Neural progenitor cell (in vitro differentiated cells): Measurements from ENCODE around the gene CEND1.

ENCODE experiments used
- CTCF ChIP-seq: fragments of 200-600 bp; sonication (generic); IDR thresholded peaks from 2 replicates; pipeline ENCODE4 v1.5.1; 2017; ENCODE audit warnings: antibody characterized with exemption, mild to moderate bottlenecking
- EZH2 ChIP-seq: fragments of 200-600 bp; sonication (generic); IDR thresholded peaks from 2 replicates; pipeline ENCODE4 v1.6.1; 2017; ENCODE audit warnings: antibody characterized with exemption, mild to moderate bottlenecking, moderate library complexity
- EZH2phosphoT487 ChIP-seq: fragments of 200-600 bp; sonication (generic); IDR thresholded peaks from 2 replicates; pipeline ENCODE4 v1.6.1; 2017; ENCODE audit warnings: antibody characterized with exemption

DNA sequence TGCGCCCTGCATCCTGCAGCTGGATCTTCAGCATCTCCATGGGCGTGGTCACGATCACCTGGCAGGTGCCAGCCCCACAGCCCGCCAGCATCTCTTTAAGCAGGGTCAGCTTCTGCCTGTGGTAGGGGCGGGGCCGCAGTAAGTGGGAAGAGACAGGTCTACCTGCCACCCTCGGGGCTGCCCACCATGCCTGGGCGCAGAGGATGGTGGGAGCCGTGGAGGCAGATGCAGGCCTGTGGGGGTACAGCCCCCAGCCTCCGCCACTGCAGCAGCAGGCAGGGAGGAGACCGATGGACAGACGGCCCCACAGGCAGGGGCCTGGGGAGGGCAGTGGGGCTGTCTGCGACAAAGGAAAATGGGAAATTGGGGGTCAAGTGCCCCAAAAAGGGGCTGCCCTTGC lies 3.0 kb upstream of the CEND1 start:
- TF ChIP-seq CTCF (no peak), EZH2phosphoT487 (no peak), EZH2 (no peak)
